Astrocyte of the cerebellum (primary cell): Measurements from ENCODE around the gene TUBD1.
A peak's percentile ranks its signal among the peaks of the same experiment; 100 is the strongest.
"Not testable (repeated sequence)": the region's sequence is repeated elsewhere in the genome, so short reads cannot be mapped to it uniquely, and the experiment has no call there.

Source experiments
- DNase-seq: peaks from one replicate; pipeline ENCODE4 v3.0.0-alpha.2; 2011; ENCODE audit warnings: low read depth
- H3K4me3 ChIP-seq: 2 replicates; pipeline ENCODE4 v1.5.1; 2011; ENCODE audit warnings: mild to moderate bottlenecking, low read depth, low read length, moderate library complexity
- in situ Hi-C: cut with HindIII; loops from 2 replicates; pipeline ENCODE4 v1.10.0; 2017; ENCODE audit warnings: low sequenced_read_pairs
- TF ChIP-seq, protein P1 (sequence below): IDR thresholded peaks from 2 replicates; pipeline ENCODE4 v1.5.1; 2012; ENCODE audit warnings: low read length, low read depth, moderate library complexity, mild to moderate bottlenecking; ENCODE audit errors: missing control alignments

The TUBD1 gene, protein sequence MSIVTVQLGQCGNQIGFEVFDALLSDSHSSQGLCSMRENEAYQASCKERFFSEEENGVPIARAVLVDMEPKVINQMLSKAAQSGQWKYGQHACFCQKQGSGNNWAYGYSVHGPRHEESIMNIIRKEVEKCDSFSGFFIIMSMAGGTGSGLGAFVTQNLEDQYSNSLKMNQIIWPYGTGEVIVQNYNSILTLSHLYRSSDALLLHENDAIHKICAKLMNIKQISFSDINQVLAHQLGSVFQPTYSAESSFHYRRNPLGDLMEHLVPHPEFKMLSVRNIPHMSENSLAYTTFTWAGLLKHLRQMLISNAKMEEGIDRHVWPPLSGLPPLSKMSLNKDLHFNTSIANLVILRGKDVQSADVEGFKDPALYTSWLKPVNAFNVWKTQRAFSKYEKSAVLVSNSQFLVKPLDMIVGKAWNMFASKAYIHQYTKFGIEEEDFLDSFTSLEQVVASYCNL

DNA sequence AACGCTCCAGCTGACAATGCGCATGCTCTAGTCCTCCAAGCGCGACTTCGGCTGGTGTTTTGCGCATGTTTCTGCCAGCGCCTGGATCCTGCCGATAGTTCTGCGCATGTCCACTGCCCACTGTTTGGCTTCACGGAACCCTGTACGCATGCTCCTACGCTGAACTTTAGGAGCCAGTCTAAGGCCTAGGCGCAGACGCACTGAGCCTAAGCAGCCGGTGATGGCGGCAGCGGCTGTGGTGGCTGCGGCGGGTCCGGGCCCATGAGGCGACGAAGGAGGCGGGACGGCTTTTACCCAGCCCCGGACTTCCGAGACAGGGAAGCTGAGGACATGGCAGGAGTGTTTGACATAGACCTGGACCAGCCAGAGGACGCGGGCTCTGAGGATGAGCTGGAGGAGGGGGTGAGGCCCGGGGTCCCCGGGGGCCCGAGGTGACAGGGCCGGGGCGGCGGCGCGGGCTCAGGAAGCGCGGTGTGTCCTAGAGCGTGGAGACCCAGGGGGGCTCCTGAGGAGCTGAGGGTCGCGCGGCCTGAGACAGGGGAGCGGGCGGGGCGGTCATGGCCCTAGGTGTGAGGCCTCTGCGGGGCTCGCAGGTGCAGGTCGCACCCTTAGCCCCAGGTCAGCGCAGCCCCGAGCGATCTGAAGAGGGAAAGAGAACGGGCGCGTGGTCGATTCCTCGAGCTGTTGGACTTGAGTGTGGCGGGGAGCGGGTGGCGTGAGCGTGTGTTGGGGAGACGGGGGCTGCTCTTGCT, at the start of gene TUBD1, which contains the start of gene RPS6KB1:
TUBD1 (minus strand) TSS at position 20 of the 752 bp plus-strand sequence. CDS start 1,941 bp downstream, outside the sequence.
RPS6KB1 (plus strand) TSS at position 198 of the 752 bp plus-strand sequence; CDS start at position 262, 64 bp downstream.
- TF ChIP-seq, protein P1, sequence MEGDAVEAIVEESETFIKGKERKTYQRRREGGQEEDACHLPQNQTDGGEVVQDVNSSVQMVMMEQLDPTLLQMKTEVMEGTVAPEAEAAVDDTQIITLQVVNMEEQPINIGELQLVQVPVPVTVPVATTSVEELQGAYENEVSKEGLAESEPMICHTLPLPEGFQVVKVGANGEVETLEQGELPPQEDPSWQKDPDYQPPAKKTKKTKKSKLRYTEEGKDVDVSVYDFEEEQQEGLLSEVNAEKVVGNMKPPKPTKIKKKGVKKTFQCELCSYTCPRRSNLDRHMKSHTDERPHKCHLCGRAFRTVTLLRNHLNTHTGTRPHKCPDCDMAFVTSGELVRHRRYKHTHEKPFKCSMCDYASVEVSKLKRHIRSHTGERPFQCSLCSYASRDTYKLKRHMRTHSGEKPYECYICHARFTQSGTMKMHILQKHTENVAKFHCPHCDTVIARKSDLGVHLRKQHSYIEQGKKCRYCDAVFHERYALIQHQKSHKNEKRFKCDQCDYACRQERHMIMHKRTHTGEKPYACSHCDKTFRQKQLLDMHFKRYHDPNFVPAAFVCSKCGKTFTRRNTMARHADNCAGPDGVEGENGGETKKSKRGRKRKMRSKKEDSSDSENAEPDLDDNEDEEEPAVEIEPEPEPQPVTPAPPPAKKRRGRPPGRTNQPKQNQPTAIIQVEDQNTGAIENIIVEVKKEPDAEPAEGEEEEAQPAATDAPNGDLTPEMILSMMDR: no peak
- in situ Hi-C loops: no loop called here
- H3K4me3 ChIP-seq: peak within 1 kb of the TSS; percentile 97
- peak; percentile 99 for DNase-seq

DNA sequence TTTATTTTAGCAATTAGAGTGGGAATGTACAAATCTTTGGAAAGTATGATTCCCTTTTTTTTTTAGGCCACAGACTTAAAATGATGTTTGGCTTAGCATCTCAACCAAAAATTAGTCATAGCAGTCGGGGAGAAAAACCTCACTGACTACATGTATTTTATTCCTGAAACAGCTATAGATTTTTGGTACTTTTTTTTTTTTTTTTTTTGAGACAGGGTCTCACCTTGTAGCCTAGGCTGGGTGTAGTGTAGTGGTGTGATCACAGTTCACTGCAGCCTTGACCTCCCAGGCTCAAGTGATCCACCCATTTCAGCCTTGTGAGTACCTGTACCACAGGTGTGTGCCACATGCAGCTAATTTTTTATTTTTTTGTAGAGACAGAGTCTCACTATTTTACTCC, 48.4 kb upstream of the TUBD1 start:
- in situ Hi-C loops: no loop called here
- TF ChIP-seq, protein P1: no peak
- H3K4me3 ChIP-seq: no peak overlapping the region
- DNase-seq: no peak

DNA sequence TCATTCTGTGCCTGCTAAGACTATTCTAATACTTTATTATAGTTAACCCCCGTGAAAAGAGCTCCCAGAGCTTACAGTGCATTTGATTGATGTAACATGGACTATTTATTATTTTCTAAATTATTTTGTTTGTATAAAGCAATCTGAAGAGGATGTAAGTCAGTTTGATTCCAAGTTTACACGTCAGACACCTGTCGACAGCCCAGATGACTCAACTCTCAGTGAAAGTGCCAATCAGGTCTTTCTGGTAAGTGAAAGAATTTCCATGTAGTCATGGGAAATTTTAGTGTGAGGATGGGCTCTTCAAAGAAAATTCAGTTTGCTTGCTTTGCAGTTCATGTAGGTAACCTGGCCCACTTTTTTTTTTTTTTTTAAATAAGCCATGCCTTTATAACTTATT, 48.0 kb upstream of the TUBD1 start:
- DNase-seq, in situ Hi-C loops, H3K4me3 ChIP-seq: not testable (repeated sequence)

DNA sequence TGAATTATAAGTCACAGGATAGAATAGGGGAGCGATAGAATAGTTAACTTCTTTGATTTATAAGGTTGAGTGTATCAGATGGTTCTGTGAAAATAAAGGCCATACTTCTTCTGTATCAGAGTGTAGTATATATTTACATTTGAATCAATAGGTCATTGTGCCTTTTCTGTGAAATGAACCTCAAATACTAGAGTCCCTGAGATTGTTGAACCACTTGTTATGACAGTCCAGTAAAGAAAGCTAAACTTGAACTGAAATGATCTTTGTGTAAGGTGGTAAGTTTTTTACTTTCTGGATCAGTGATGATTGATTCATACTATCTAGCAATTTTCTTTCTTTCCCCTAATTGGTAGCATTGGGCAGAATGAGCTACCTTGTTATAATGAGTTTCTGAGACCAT, 40.6 kb upstream of the TUBD1 start:
- in situ Hi-C loops, DNase-seq, H3K4me3 ChIP-seq: not testable (repeated sequence)

DNA sequence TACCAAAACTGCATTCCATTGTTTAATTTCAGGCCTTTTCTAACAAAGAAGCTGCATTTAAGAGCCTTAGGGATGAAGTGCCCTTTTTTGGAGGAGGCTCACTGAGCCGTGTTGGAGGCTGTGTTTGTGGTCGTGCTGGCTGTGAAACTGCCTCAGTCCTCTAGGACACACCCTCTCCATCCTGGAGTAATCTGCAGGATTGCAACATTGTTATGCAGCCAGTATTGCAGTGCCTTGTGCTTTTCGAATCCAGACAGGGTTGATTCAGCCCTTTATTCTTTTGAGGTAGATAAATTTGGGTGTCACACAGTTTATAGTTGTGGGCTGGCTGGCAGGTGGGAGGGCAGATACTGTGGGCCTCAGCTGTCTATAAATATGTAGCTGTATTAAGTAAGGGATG, 38.0 kb upstream of the TUBD1 start:
- in situ Hi-C loops, H3K4me3 ChIP-seq, DNase-seq: not testable (repeated sequence)

DNA sequence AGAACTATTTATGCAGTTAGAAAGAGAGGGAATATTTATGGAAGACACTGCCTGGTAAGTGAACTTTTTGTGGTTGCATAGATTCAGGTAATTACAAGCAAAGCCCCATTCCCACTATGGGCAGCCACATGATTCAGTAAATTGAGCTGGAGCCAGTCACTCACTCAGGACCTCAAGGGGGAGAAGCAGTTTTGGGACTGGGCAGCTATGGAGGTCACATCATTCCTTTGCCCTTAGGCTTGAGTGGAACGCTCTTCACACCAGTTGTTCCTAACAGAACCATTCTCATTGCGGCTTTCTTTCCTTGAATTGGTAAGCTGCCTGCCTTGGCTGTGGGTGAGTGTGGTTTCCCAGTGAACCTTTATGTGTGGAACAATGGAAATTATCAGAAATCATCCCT, 37.4 kb upstream of the TUBD1 start:
- H3K4me3 ChIP-seq, in situ Hi-C loops, DNase-seq: not testable (repeated sequence)

DNA sequence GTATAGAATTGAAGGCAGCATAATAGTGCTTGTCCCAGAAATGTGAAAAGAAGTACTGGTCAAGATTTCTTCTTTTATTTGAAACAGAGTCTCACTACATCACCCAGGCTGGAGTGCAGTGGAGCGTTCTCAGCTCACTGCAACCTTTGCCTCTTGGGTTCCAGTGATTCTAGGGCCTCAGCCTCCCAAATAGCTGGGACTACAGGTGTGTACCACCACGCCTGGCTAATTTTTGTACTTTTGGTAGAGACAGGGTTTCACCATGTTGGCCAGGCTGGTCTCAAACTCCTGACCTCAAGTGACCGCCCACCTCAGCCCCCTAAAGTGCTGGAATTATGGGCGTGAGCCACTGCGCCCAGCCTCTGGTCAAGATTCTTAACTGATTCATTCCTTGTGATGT, 27.9 kb upstream of the TUBD1 start:
- H3K4me3 ChIP-seq, DNase-seq, in situ Hi-C loops: not testable (repeated sequence)

DNA sequence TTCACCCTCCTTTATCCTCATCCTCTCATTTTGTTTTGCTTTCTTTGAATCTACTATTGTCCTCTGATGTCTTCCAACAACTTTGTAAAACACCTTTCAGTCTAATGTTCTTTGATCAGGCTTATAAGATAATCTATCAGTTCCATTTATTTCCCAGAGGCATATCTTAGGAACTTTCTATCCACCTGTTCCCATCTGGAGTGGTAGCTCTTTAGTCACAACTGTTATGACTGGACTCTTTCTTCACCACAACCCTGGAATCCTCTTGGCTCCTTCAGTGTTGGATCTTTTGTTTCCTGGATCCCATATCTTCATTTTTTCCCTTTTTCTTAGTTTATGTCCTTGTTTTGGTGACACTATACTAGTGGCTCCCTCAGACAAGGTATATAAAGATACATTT, 23.7 kb upstream of the TUBD1 start:
- in situ Hi-C loops: no loop called here
- TF ChIP-seq, protein P1: no peak
- DNase-seq: no peak
- no peak overlapping the region for H3K4me3 ChIP-seq

DNA sequence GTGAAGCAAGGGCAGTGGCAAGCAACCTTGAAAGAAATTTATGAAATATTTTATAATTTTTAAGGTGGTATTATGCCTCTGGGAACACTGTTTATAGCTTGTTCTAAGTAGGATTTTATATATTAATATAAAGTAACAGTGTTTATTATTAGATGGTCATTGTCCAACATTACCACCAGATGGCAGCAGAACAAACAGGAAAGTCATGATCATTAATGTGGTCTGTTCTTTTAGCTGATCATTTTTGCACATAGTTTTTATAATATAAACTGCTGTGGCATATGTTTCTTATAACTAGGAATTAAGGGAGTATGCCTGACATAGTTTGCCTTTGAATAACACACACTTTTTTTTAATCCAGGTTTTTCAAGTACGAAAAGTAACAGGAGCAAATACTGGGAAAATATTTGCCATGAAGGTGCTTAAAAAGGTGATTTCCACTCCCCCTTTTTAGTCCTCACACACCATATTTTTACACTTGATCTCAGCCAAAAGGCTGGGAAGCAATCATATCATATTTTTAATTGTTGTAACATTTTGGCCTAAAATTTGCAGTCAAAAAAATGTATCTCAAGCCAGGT, 21.6 kb upstream of the TUBD1 start:
- TF ChIP-seq, protein P1: peak; percentile 36
- in situ Hi-C loops: no loop called here
- no peak overlapping the region for H3K4me3 ChIP-seq
- DNase-seq: peak; percentile 15
